Peyer's patch (tissue), 4 donors: ENCODE measurements around the gene JDP2. TPM values are rescaled to one million over a fixed set of nuclear protein-coding genes. Genes with fewer than 3 reads are reported as not detected.
A peak's percentile ranks its signal among the peaks of the same experiment; 100 is the strongest.

Experiments
- DNase-seq, 3 donors: peaks; one replicate each; pipeline ENCODE4 v3.0.0-alpha.2; 2017 to 2019
- H3K27ac ChIP-seq, 4 donors: fragments of 200-600 bp; sonication (generic); one replicate each; pipeline ENCODE4 v1.5.1; 2016 to 2019
- H3K27me3 ChIP-seq, 2 donors: fragments of 200-600 bp; sonication (generic); one replicate each; pipeline ENCODE4 v1.5.1; 2019
- H3K36me3 ChIP-seq, 3 donors: fragments of 200-600 bp; sonication (generic); one replicate each; pipeline ENCODE4 v1.5.1; 2016 to 2019
- H3K4me1 ChIP-seq, 4 donors: fragments of 200-600 bp; sonication (generic); one replicate each; pipeline ENCODE4 v1.5.1; 2016 to 2019
- H3K4me3 ChIP-seq, 4 donors: fragments of 200-600 bp; sonication (generic); 1 replicate in 3 of 4; 2 replicates in 1 of 4; pipeline ENCODE4 v1.5.1; 2016 to 2019; ENCODE audit warnings: mild to moderate bottlenecking in 1 of 4
- H3K9me3 ChIP-seq, 4 donors: fragments of 200-600 bp; sonication (generic); one replicate each; pipeline ENCODE4 v1.5.1; 2016 to 2019; ENCODE audit warnings: mild to moderate bottlenecking in 1 of 4
- CTCF ChIP-seq, 6 experiments: fragments of 450-650 bp in 4 of 6; fragments of 200-600 bp in 2 of 6; sonication (generic) in 1 of 6; IDR thresholded peaks; one replicate each; pipeline ENCODE4 v1.5.1; 2017 to 2019; ENCODE audit warnings: antibody characterized with exemption in 6 of 6, mild to moderate bottlenecking in 3 of 6, moderate library complexity in 1 of 6
- POLR2A ChIP-seq, 2 donors: fragments of 450-650 bp; IDR thresholded peaks; one replicate each; pipeline ENCODE4 v1.5.1; 2017; ENCODE audit warnings: antibody characterized with exemption in 2 of 2, mild to moderate bottlenecking in 2 of 2, moderate library complexity in 2 of 2
- total RNA-seq, 4 donors: library from RNA; depleted of rRNA; stranded (reverse); fragments of >200 nt; gene quantifications; one replicate each; pipeline ENCODE4 v1.1.0, GENCODE V29; 2016

The JDP2 gene
- total RNA-seq, 4 donors from 2014 or later: 56.7 to 111 (median 67.2) TPM

GRCh38 chr14:75442166-75442565 lies 14.3 kb downstream of the JDP2 start:
- H3K27me3 ChIP-seq: no peaks in the 10 kb centered on the region
- TF ChIP-seq CTCF (IDR thresholded peaks at IDR 0.05) (no peak), POLR2A (IDR thresholded peaks at IDR 0.05) (no peak)
- H3K27ac ChIP-seq: peak overlapping the region in 2 of 4 donors; percentile 10 to 57
- H3K9me3 ChIP-seq: no peaks in the 10 kb centered on the region
- H3K4me1 ChIP-seq: peaks cover 0 to 30% (median 2%) of the 10 kb centered on the region in 4 donors
- DNase-seq: no peak
- no peak overlapping the region for H3K4me3 ChIP-seq
- H3K36me3 ChIP-seq: peaks cover 0 to 65% (median 0%) of the 10 kb centered on the region in 3 donors

GRCh38 chr14:75442642-75443041 lies 14.8 kb downstream of the JDP2 start:
- no peaks in the 10 kb centered on the region for H3K27me3 ChIP-seq
- H3K9me3 ChIP-seq: no peaks in the 10 kb centered on the region
- H3K27ac ChIP-seq: peak overlapping the region in 3 of 4 donors; percentile 10 to 55 (median 46)
- peaks cover 0 to 25% (median 0%) of the 10 kb centered on the region in 4 donors for H3K4me1 ChIP-seq
- no peak for TF ChIP-seq POLR2A (IDR thresholded peaks at IDR 0.05)
- TF ChIP-seq CTCF (IDR thresholded peaks at IDR 0.05): no peak
- peaks cover 0 to 61% (median 0%) of the 10 kb centered on the region in 3 donors for H3K36me3 ChIP-seq
- DNase-seq: no peak
- H3K4me3 ChIP-seq: no peak overlapping the region

GRCh38 chr14:75443203-75443969 lies 15.6 kb downstream of the JDP2 start:
- H3K27ac ChIP-seq: peak overlapping the region in 2 of 4 donors; percentile 46 to 55
- H3K9me3 ChIP-seq: no peaks in the 10 kb centered on the region
- peaks cover 0 to 58% (median 0%) of the 10 kb centered on the region in 3 donors for H3K36me3 ChIP-seq
- no peak overlapping the region for H3K4me3 ChIP-seq
- DNase-seq: no peak
- peaks cover 0 to 22% (median 0%) of the 10 kb centered on the region in 4 donors for H3K4me1 ChIP-seq
- no peaks in the 10 kb centered on the region for H3K27me3 ChIP-seq
- TF ChIP-seq CTCF (IDR thresholded peaks at IDR 0.05) (no peak), POLR2A (IDR thresholded peaks at IDR 0.05) (no peak)

GRCh38 chr14:75445236-75445635 lies 17.4 kb downstream of the JDP2 start:
- H3K4me3 ChIP-seq: no peak overlapping the region
- peaks cover 0 to 42% (median 0%) of the 10 kb centered on the region in 3 donors for H3K36me3 ChIP-seq
- no peak overlapping the region for H3K27ac ChIP-seq
- DNase-seq: no peak
- no peaks in the 10 kb centered on the region for H3K9me3 ChIP-seq
- peaks cover 0 to 34% (median 8%) of the 10 kb centered on the region in 4 donors for H3K4me1 ChIP-seq
- TF ChIP-seq CTCF (IDR thresholded peaks at IDR 0.05): no peak
- H3K27me3 ChIP-seq: no peaks in the 10 kb centered on the region

- Histone ChIP-seq H3K36me3 (peaks cover 0 to 35% (median 0%) of the 10 kb centered on the region in 3 donors), H3K9me3 (no peaks in the 10 kb centered on the region), H3K4me3 (no peak overlapping the region), H3K27me3 (no peaks in the 10 kb centered on the region), H3K27ac (no peak overlapping the region), H3K4me1 (peaks cover 0 to 32% (median 8%) of the 10 kb centered on the region in 4 donors)
- TF ChIP-seq CTCF (IDR thresholded peaks at IDR 0.05) (no peak), POLR2A (IDR thresholded peaks at IDR 0.05) (no peak)
- DNase-seq: no peak
Observed at GRCh38 chr14:75445963-75446362, 18.1 kb downstream of the JDP2 start.
